NT2/D1 (cell line): Measurements from ENCODE around the gene CAMK2N2.

Source experiments
- SUZ12 ChIP-seq: IDR thresholded peaks from 2 replicates; pipeline ENCODE4 v1.6.1; 2011; ENCODE audit not compliant: insufficient read length, insufficient read depth; ENCODE audit errors: extremely low read depth
- YY1 ChIP-seq: IDR thresholded peaks from 2 replicates; pipeline ENCODE4 v1.6.1; 2011; ENCODE audit not compliant: insufficient read length, insufficient read depth
- ZNF274 ChIP-seq: IDR thresholded peaks from 2 replicates; pipeline ENCODE4 v1.6.1; 2011; ENCODE audit warnings: mild to moderate bottlenecking, low read depth, low read length

- no peak for TF ChIP-seq ZNF274
- no peak for TF ChIP-seq YY1
- no peak for TF ChIP-seq SUZ12
Observed at GRCh38 chr3:184236033-184236410, 25.3 kb downstream of the CAMK2N2 start.
